Measurements from ENCODE around the gene APP.

APP gene

GRCh38 chr21:26167593-26167992 is 3.0 kb downstream of the APP start:
- DNase-seq (ENCODE audit: low read depth), result no peak
- peak overlapping the region; percentile 13 for H3K4me3 ChIP-seq (ENCODE audit: low read depth, low read length)

GRCh38 chr21:26165331-26165730 is 5.2 kb downstream of the APP start:
- no peak for DNase-seq (ENCODE audit: low read depth)
- H3K4me3 ChIP-seq (ENCODE audit: low read depth, low read length), result no peak overlapping the region

DNA sequence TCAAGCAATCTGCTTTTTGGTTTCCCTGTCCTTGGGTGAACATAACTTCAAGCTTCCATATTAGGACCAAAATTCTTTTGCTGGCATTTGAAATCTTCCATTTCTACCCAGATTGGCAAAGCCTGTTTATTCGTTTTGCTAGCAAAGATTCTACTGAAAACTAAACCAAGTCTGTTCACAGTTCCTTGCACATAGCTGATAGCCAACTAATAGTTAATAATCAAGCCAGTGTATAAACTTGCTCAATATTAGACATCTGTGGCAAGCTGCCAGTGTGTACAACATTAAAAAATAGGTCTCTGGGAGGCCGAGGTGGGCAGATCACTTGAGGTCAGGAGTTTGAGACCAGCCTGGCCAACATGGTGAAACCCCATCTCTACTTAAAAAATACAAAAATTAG is 6.3 kb downstream of the APP start:
- DNase-seq (ENCODE audit: low read depth), result no peak
- H3K4me3 ChIP-seq (ENCODE audit: low read depth, low read length), result no peak overlapping the region

- DNase-seq (ENCODE audit: low read depth), result no peak
- H3K4me3 ChIP-seq (ENCODE audit: low read depth, low read length), result no peak overlapping the region
These were observed 8.5 kb downstream of the APP start for GRCh38 chr21:26162081-26162480.

DNA sequence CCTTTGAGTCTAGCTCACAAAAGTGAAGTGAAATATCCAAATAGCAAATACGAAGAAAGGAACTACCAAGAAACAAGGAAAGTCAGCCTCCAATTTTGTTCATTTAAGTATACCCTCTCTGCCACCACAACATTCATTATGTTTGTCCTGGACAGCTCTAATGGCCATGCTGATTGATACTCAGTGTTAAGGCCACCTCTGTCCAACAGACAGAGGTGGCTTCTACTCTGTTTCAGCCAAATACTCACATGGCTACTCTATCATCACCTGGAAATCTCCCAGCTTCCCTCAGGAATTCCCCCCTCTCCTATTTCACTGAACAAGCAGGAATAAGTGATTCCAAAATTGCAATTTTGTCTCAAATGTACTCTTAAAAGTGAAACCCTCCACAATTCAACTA is 10.7 kb downstream of the APP start:
- DNase-seq (ENCODE audit: low read depth), result no peak
- no peak overlapping the region for H3K4me3 ChIP-seq (ENCODE audit: low read depth, low read length)

DNA sequence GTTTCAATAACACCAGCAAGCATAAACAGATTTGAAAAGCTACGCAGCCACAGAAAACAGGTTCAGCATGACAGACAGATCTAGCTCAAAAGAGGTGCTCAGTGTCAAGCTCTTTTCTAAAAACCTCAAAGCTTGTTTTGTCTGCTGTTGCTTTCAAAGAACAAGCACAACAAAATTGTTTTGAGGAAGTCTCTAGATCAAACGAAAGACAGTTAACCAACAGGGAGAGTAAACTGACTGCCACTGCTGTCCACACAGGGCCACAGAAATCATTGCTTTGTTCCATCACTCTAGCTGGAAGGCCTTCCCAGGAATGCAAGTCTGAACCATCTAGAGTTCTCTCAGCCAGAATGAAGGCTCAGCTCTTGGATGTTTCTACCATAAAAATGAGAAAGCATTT is 12.8 kb downstream of the APP start:
- no peak overlapping the region for H3K4me3 ChIP-seq (ENCODE audit: low read depth, low read length)
- no peak for DNase-seq (ENCODE audit: low read depth)

DNA sequence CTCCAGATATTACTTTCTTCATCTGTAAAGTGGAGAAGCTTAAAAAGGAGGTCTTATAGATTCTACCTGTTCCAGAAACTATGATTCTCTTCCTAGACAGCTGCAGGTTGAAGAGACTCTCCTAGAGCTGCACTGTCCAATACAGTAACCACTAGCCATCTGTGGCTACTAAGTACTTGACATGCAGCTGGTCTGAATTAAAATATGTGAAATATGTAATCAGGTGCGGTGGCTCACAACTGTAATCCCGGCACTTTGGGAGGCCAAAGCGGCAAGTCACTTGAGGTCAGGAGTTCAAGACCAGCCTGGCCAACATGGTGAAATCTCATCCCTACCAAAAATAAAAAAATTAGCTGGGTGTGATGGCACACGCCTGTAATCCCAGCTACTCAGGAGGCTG is 15.8 kb downstream of the APP start:
- no peak for DNase-seq (ENCODE audit: low read depth)
- no peak overlapping the region for H3K4me3 ChIP-seq (ENCODE audit: low read depth, low read length)

DNA sequence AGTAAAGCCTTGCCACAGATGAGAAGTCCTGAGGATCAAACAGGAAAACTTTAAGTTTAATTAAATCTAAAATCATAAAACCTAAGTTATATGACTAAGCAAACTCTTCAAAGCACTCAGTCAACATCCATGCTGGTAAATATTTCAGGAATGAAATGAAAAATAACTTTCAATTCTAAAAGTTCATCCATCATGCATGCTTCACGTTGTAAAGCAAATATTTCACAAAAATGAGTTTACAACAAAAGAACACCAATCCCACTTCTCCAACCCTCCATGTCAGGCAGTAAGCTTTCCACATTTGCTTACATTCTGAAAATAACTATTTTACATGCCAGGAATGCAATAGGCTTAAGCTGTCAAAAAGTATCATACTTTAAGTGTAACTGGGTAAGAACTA is 16.8 kb downstream of the APP start:
- no peak overlapping the region for H3K4me3 ChIP-seq (ENCODE audit: low read depth, low read length)
- DNase-seq (ENCODE audit: low read depth), result no peak

- H3K4me3 ChIP-seq (ENCODE audit: low read depth, low read length), result no peak overlapping the region
- DNase-seq (ENCODE audit: low read depth), result no peak
These were observed 21.7 kb downstream of the APP start for GRCh38 chr21:26148840-26149354.

DNA sequence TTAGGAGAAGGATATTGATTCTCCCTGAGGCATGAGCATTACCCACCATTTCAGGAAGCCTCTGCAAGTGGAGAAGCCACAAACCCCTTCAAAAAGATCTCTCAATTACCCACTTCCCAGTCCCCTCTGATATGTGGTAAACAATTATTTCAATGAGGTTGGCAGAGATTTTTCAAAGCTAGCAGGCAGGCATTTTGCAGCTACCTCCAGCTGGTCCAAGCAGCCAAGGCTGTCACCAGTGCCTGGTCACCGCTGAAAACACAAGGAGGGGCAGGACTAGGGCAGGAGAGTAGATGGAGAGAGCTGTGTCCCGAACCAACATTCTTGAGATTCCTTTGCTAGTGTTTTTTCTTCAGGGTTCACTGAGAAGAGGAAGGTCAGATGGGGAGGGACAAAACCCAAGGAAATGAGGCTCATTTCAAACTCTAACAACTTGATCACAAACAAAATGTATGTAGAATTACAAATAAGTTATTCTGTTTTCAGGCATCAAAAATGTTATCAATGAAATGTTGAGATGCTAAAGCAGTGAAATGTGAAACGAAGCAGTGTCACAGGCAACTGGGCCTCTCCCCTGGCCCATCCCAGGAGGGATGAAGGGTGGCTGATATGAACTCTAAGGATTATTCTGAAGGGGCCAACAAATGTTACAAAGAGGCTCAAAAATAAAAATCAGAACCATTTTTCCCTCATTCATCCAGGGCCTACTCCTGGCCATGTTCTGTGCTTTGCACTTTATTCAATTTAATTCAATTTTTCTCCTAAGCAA is 22.3 kb downstream of the APP start:
- DNase-seq (ENCODE audit: low read depth), result no peak
- no peak overlapping the region for H3K4me3 ChIP-seq (ENCODE audit: low read depth, low read length)

DNA sequence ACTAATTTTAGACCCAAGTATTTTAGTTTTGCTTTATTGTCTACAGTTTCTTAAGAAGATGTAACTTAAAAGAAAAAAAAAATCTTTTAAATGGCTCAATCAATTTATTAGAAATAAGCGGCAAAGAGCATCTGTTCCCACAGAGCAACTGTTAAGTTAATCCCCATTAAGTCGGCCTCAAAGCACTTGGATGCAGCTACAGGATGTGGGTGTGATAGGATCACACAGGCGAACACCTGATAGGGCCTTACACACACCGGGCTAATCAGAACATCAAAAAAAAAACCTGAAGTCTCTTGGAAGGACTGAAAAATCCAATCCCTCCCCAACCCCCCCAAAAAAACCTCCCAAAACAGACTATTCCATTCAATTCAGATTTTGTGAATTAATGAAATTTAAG is 23.0 kb downstream of the APP start:
- no peak overlapping the region for H3K4me3 ChIP-seq (ENCODE audit: low read depth, low read length)
- DNase-seq (ENCODE audit: low read depth), result no peak

GRCh38 chr21:26146681-26147080 is 23.9 kb downstream of the APP start:
- no peak for DNase-seq (ENCODE audit: low read depth)

DNA sequence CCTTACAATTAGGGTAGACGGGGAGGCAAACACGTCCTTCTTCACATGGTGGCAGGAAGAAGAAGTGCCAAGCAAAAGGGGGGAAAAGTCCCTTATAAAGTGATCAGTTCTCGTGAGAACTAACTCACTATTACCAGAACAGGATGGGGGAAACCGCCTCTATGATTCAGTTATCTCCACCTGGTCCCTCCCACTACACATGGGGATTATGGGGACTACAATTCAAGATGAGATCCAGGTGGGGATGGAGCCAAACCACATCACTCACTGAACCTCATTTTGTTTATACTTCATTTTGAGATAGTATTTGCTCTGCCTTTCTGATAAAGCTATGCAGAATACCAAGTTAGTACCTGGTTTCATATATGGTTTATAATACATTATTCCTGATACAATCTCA is 26.5 kb downstream of the APP start:
- no peak for DNase-seq (ENCODE audit: low read depth)
- no peak overlapping the region for H3K4me3 ChIP-seq (ENCODE audit: low read depth, low read length)

More at GRCh38 chr21:26146681-26147080, 23.9 kb downstream of the APP start:
- no peak overlapping the region for H3K4me3 ChIP-seq (ENCODE audit: low read depth, low read length)

DNA sequence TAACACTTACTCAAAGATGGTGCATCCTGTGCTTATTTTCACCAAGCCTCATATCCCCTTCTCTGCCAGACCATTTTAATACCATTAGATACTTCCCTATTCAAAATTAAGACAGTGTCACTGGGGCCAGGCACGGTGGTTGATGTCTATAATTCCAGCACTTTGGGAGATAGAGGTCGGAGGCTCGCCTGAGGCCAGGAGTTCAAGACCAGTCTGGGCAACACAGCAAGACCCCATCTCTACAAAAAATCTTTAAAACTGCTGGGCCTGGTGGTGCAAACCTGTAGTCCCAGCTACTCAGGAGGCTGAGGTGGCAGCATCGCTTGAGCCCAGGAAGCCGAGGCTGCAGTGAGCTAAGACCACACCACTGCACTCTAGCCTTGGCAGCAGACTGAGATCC is 28.2 kb downstream of the APP start:
- DNase-seq (ENCODE audit: low read depth), result no peak

GRCh38 chr21:26140926-26141325 is 29.6 kb downstream of the APP start:
- no peak overlapping the region for H3K4me3 ChIP-seq (ENCODE audit: low read depth, low read length)
- DNase-seq (ENCODE audit: low read depth), result no peak

More for the DNA sequence above, 28.2 kb downstream of the APP start:
- H3K4me3 ChIP-seq (ENCODE audit: low read depth, low read length), result no peak overlapping the region

DNA sequence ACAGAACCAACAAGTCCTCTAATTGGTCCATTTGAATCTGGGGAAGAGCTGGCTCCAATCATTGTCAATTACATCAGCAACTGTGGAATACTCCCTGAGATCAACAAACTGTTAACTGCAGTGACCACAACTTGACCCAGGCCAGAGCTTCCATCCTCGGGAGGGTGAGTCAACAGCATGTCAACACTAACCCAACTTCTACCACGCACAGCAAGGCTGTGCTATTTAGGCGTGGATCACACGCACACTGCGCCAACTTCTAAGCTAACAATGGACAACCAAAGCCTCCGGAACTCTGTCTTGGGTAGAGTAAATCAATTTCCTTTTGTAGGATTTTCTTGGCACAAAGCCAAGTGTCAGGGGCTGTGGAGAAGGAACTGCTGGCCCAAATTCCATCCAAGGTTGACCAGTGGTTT is 30.4 kb downstream of the APP start:
- peak; percentile 98 for DNase-seq (ENCODE audit: low read depth)
- H3K4me3 ChIP-seq (ENCODE audit: low read depth, low read length), result no peak overlapping the region

DNA sequence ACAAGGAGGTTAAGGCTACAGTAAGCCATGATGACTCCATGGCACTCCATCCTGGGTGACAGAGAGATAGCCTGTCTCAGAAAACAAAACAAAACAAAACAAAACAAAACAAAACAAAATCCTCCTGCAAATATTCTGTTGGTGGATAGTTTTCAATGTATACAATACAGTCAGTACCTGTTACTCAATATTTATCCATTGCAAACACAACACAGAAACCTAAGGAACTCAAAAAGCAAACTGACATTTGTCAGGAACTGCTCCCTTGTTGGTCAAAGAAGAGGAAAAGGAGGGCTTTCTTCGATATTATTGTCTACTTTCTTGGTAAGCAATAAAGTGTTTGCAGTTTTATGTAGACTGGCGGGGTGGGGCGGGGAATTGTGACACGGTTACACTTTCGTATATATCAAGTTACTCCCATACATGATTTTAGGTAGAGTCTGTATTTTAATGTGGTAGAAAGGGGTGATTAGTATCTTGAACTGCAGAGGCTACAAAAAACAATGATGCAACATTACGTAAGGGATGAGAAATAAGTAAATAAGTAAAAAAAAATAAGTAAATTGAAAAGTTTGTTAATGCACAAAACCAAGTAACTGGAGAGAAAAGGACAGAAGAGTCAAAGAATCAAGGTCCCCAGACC is 31.8 kb downstream of the APP start:
- no peak for DNase-seq (ENCODE audit: low read depth)
- no peak overlapping the region for H3K4me3 ChIP-seq (ENCODE audit: low read depth, low read length)

- no peak for DNase-seq (ENCODE audit: low read depth)
- no peak overlapping the region for H3K4me3 ChIP-seq (ENCODE audit: low read depth, low read length)
These were observed 33.0 kb downstream of the APP start for GRCh38 chr21:26137379-26138060.

DNA sequence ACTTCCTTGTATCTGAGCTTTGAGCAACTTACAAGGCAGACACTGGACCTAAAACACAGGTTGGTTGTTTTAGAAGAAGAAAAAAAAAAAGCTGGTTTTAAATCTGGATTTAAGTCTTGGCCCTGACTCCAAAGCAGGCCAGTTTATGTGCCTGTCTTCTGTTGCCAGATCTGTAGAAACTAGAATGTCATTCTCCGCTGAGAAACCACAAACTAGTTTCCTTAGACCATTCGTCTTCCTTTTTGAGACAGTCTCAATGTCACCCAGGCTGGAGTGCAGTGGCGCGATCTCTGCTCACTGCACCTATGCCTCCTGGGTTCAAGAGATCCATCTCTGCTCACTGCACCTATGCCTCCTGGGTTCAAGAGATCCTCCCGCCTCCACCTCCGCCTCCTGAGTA is 33.9 kb downstream of the APP start:
- no peak overlapping the region for H3K4me3 ChIP-seq (ENCODE audit: low read depth, low read length)
- no peak for DNase-seq (ENCODE audit: low read depth)

- H3K4me3 ChIP-seq (ENCODE audit: low read depth, low read length), result no peak overlapping the region
- no peak for DNase-seq (ENCODE audit: low read depth)
These were observed 35.0 kb downstream of the APP start for GRCh38 chr21:26135520-26135919.

All from skeletal muscle cell (primary cell).